GM12878 (cell line): ENCODE data around the gene TMEM87A. TPM values are rescaled to one million over a fixed set of nuclear protein-coding genes. Genes with fewer than 3 reads are reported as not detected.

Source experiments
- ASH2L ChIP-seq: fragments of 300-600, 200-600 bp; sonication (generic); IDR thresholded peaks from 2 replicates; pipeline ENCODE4 v1.6.1; 2017; ENCODE audit warnings: low read depth, mild to moderate bottlenecking, borderline replicate concordance
- CBX5 ChIP-seq: sonication (generic); IDR thresholded peaks from 2 replicates; pipeline ENCODE4 v1.6.1; 2016; ENCODE audit warnings: low read depth, moderate library complexity, mild to moderate bottlenecking, inconsistent platforms
- CHD2 ChIP-seq: IDR thresholded peaks from 2 replicates; pipeline ENCODE4 v1.6.1; 2011; ENCODE audit warnings: low read depth, low read length, improper control_type of control experiment, borderline replicate concordance
- GATAD2B ChIP-seq: fragments of 450-650 bp; conservative IDR thresholded peaks from 2 replicates; pipeline ENCODE4 v1.6.1; 2017; ENCODE audit warnings: low read depth, mild to moderate bottlenecking, moderate library complexity
- HCFC1 ChIP-seq: fragments of 150-350 bp; IDR thresholded peaks from 2 replicates; pipeline ENCODE4 v1.6.1; 2014; ENCODE audit warnings: low read length
- NKRF ChIP-seq: fragments of 450-650 bp; conservative IDR thresholded peaks from 2 replicates; pipeline ENCODE4 v1.6.1; 2017; ENCODE audit warnings: mild to moderate bottlenecking, moderate library complexity
- NR2C1 ChIP-seq: fragments of 450-650 bp; IDR thresholded peaks from 2 replicates; pipeline ENCODE4 v1.6.1; 2017; ENCODE audit warnings: antibody characterized with exemption, mild to moderate bottlenecking, moderate library complexity
- NR2F1 ChIP-seq: fragments of 450-650 bp; conservative IDR thresholded peaks from 2 replicates; pipeline ENCODE4 v1.6.1; 2017; ENCODE audit warnings: mild to moderate bottlenecking
- POLR2A ChIP-seq: IDR thresholded peaks from 2 replicates; pipeline ENCODE4 v1.6.1; 2011; ENCODE audit warnings: low read depth, mild to moderate bottlenecking, low read length
- POLR2AphosphoS5 ChIP-seq: IDR thresholded peaks from 2 replicates; pipeline ENCODE4 v1.6.1; 2011; ENCODE audit warnings: mild to moderate bottlenecking, low read length, inconsistent platforms
- SRF ChIP-seq, 2 experiments: IDR thresholded peaks; 2 replicates each; pipeline ENCODE4 v1.6.1; 2011; ENCODE audit warnings: low read depth in 2 of 2, low read length in 2 of 2, mild to moderate bottlenecking in 1 of 2, moderate library complexity in 1 of 2
- TAF1 ChIP-seq: IDR thresholded peaks from 2 replicates; pipeline ENCODE4 v1.6.1; 2011; ENCODE audit warnings: mild to moderate bottlenecking, low read depth, low read length, borderline replicate concordance
- USF1 ChIP-seq: IDR thresholded peaks from 2 replicates; pipeline ENCODE4 v1.6.1; 2011; ENCODE audit warnings: borderline replicate concordance, low read depth, mild to moderate bottlenecking, moderate library complexity, mixed read lengths, low read length; ENCODE audit not compliant: insufficient read depth; ENCODE audit errors: extremely low read length
- ZBTB40 ChIP-seq: fragments of 450-650 bp; IDR thresholded peaks from 2 replicates; pipeline ENCODE4 v1.6.1; 2016; ENCODE audit warnings: mild to moderate bottlenecking, moderate library complexity, borderline replicate concordance
- ZNF687 ChIP-seq: fragments of 450-650 bp; IDR thresholded peaks from 2 replicates; pipeline ENCODE4 v1.6.1; 2017; ENCODE audit warnings: mild to moderate bottlenecking, moderate library complexity
- polyA plus RNA-seq, 11 experiments: library from polyadenylated mRNA; depleted of rRNA in 4 of 11; unstranded in 6 of 11; stranded (reverse) in 5 of 11; fragments of >200 nt; fragmentation: Nextera tagmentation in 4 of 11; fragmentation: Illumina TruSeq in 1 of 11; extraction: Ambion mirVana in 4 of 11; extraction: Trizol in 1 of 11; gene quantifications; 1 replicate in 1 of 11; 2 replicates in 10 of 11; pipeline versions ENCODE4 v1.2.1 to v1.2.3, GENCODE V29; 2011 to 2016; ENCODE audit warnings: inconsistent platforms in 2 of 11, missing spikeins in 2 of 11, low read depth in 1 of 11
- total RNA-seq, 4 experiments: library from RNA; depleted of rRNA in 3 of 4; stranded (reverse); fragments of >200 nt in 3 of 4; fragmentation: Illumina TruSeq in 1 of 4; extraction: Trizol in 1 of 4; gene quantifications; 2 replicates each; pipeline versions ENCODE4 v1.2.1 to v1.2.3, GENCODE V29; 2013 to 2021

Gene TMEM87A
- total and polyA plus RNA-seq, 10 of the 15 experiments (the other 5 are each of a cell fraction or from before 2014, with no cell fraction given), result 18.2 to 53.2 (median 33.4) TPM

DNA sequence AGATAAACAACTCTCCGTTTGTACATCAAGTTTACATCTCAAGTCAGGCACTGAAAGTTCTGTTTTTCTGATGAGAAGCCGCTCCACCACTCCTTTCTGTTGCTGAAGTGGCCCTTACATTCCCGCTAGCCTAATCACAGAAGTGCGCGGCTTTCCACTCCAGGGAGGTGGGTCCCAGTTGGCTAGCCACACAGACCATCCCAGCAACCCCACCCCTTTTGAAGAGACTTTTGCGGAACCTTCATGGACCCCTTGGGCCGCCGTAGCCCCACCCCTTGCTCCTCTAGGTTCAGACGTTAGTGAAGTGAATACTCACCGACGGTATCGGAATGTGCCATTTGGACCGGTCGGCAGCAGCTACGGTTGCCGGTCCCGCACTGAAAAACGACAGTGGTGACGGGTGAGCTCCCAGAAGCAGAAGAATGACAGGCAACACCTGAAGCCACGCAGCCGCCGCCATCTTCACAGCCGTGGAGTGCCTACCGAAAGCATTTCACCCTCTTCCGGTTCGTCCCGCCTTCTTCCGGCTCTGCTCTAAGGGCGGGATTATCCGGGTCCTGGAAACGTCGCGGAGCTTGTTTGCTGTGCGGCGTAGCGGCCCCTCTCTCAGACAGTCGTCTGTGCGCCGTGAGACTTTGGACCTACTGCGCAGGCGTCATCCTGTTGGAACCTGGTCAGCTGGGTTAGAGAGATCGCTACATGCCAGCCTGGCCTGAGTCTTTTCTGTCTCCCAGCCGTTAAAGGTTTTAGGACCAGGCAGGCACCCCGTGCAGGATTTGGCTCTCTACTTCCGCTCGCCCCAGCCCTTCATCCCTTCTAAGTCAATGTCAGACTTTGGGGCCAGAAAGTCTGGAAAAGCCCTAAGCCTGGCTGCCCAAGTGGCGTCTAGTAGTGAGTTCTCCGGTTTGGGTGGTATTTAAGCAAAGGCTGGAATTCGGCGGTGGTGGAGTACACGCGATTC, at the start of gene TMEM87A, which contains the start of gene GANC (continued):
- TF ChIP-seq ZNF687 (peak; percentile 81), ZBTB40 (peak; percentile 93), TAF1 (peak; percentile 91), POLR2A (peak; percentile 99), CHD2 (no peak), NKRF (peak; percentile 86), GATAD2B (peak; percentile 72), NR2C1 (peak; percentile 65), NR2F1 (peak; percentile 48; the same call in 1 of the 2 replicates), SRF (IDR thresholded peaks at IDR 0.05; ENCODE audit: low read depth in 2 of 2, low read length in 2 of 2) (0 out of 4 replicates have a peak, but pooled peaks of 1 of the 2 experiments have one; percentile 34), USF1 (no peak), HCFC1 (peak; percentile 61), CBX5 (no peak), ASH2L (no peak; the same call in 1 of the 2 replicates), POLR2AphosphoS5 (peak; percentile 99)
